ENCODE data around the gene OSBPL9.

OSBPL9 gene

GRCh38 chr1:51629918-51630317, 13.0 kb downstream of the OSBPL9 start:
- H3K4me3 ChIP-seq (ENCODE audit: low read length): no peak overlapping the region
- no peak for TF ChIP-seq CTCF (conservative IDR thresholded peaks at IDR 0.05; ENCODE audit: low read length)
- no peak for DNase-seq (ENCODE audit: low read depth)

- DNase-seq (ENCODE audit: low read depth): no peak
- no peak for TF ChIP-seq CTCF (conservative IDR thresholded peaks at IDR 0.05; ENCODE audit: low read length)
- H3K4me3 ChIP-seq (ENCODE audit: low read length): no peak overlapping the region
These were observed 13.5 kb downstream of the OSBPL9 start for GRCh38 chr1:51630393-51630792.

GRCh38 chr1:51630922-51631321, 14.0 kb downstream of the OSBPL9 start:
- TF ChIP-seq CTCF (conservative IDR thresholded peaks at IDR 0.05; ENCODE audit: low read length): no peak
- H3K4me3 ChIP-seq (ENCODE audit: low read length): no peak overlapping the region
- no peak for DNase-seq (ENCODE audit: low read depth)

GRCh38 chr1:51631747-51632146, 14.9 kb downstream of the OSBPL9 start:
- no peak for TF ChIP-seq CTCF (conservative IDR thresholded peaks at IDR 0.05; ENCODE audit: low read length)
- DNase-seq (ENCODE audit: low read depth): no peak
- H3K4me3 ChIP-seq (ENCODE audit: low read length): no peak overlapping the region

GRCh38 chr1:51634618-51635017, 17.7 kb downstream of the OSBPL9 start:
- DNase-seq (ENCODE audit: low read depth): no peak
- no peak overlapping the region for H3K4me3 ChIP-seq (ENCODE audit: low read length)
- no peak for TF ChIP-seq CTCF (conservative IDR thresholded peaks at IDR 0.05; ENCODE audit: low read length)

GRCh38 chr1:51635615-51636014, 18.7 kb downstream of the OSBPL9 start:
- no peak for DNase-seq (ENCODE audit: low read depth)
- no peak overlapping the region for H3K4me3 ChIP-seq (ENCODE audit: low read length)
- TF ChIP-seq CTCF (conservative IDR thresholded peaks at IDR 0.05; ENCODE audit: low read length): no peak

- TF ChIP-seq CTCF (conservative IDR thresholded peaks at IDR 0.05; ENCODE audit: low read length): no peak
- no peak overlapping the region for H3K4me3 ChIP-seq (ENCODE audit: low read length)
- DNase-seq (ENCODE audit: low read depth): no peak
These were observed 19.3 kb downstream of the OSBPL9 start for GRCh38 chr1:51636191-51636590.

Measured in AG10803 (cell line).